ENCODE results near the gene GPR146.

GRCh38 chr7:1063361-1063760, 19.0 kb downstream of the GPR146 start:
- TF ChIP-seq CTCF (conservative IDR thresholded peaks at IDR 0.05; ENCODE audit: low read depth, low read length), result no peak
- no peak for TF ChIP-seq EZH2 (IDR thresholded peaks at IDR 0.05; ENCODE audit: borderline replicate concordance, low read depth, low read length, poor library complexity, severe bottlenecking)

All from A673 (cell line).